Fibroblast of pulmonary artery (primary cell): Measurements from ENCODE around the gene NUDT14.

Experiments
- DNase-seq: peaks from one replicate; pipeline ENCODE4 v3.0.0-alpha.2; 2010; ENCODE audit warnings: low read depth
- H3K4me3 ChIP-seq: replicated peaks from 2 replicates; pipeline ENCODE4 v1.5.1; 2011; ENCODE audit warnings: low read depth, mild to moderate bottlenecking, control low read depth, low read length, moderate library complexity
- TF ChIP-seq, protein P1 (sequence below): IDR thresholded peaks from 2 replicates; pipeline ENCODE4 v1.5.1; 2011; ENCODE audit warnings: mild to moderate bottlenecking, control low read depth, low read length, inconsistent platforms; ENCODE audit errors: missing control alignments

Gene NUDT14

DNA sequence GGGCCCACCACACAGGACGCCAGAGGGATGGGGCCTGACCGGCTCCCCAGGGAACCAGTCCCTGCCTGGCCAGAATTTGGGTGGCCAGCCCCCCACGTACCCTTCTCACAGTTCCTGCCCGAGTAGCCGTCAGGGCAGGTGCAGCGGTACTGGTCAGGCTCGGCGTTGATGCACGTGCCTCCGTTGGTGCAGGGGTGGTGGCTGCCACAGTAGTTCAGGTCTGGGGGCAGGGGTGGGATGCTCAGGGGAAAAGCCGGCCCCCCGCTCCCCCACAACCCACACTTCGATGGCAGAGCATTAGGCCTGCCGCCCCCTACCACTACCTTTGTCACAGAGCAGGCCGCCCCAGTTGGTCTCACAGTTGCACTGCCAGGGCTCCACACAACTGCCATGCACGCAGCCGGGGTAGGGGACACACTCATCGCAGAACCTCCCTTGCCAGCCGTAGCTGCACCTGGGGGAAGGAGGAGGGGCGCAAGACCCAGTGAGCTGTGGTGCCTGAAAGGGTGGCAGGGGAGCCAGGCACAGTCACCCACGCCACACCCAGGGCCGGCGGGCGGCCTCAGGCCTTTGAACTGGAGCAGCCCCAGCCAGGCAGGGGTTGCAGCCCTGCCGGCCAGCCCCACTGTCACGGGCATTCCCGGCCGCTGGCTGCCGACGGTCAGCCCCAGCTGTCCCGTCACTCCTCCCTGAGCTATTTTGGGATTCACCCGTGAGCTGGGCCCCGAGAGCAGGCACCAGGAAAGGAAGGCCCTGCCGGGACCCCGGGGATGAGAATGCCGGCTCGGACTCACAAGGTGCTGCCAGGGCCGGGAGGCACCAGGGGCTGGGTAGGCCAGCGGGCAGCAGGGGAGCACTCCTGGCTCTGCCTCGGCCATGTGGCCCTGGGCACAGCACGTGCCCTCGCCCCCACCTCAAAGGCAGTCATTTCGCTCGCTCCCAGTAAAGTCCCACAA lies 29.0 kb downstream of the NUDT14 start:
- no peak overlapping the region for H3K4me3 ChIP-seq
- TF ChIP-seq, protein P1, sequence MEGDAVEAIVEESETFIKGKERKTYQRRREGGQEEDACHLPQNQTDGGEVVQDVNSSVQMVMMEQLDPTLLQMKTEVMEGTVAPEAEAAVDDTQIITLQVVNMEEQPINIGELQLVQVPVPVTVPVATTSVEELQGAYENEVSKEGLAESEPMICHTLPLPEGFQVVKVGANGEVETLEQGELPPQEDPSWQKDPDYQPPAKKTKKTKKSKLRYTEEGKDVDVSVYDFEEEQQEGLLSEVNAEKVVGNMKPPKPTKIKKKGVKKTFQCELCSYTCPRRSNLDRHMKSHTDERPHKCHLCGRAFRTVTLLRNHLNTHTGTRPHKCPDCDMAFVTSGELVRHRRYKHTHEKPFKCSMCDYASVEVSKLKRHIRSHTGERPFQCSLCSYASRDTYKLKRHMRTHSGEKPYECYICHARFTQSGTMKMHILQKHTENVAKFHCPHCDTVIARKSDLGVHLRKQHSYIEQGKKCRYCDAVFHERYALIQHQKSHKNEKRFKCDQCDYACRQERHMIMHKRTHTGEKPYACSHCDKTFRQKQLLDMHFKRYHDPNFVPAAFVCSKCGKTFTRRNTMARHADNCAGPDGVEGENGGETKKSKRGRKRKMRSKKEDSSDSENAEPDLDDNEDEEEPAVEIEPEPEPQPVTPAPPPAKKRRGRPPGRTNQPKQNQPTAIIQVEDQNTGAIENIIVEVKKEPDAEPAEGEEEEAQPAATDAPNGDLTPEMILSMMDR, result no peak
- DNase-seq, result no peak

DNA sequence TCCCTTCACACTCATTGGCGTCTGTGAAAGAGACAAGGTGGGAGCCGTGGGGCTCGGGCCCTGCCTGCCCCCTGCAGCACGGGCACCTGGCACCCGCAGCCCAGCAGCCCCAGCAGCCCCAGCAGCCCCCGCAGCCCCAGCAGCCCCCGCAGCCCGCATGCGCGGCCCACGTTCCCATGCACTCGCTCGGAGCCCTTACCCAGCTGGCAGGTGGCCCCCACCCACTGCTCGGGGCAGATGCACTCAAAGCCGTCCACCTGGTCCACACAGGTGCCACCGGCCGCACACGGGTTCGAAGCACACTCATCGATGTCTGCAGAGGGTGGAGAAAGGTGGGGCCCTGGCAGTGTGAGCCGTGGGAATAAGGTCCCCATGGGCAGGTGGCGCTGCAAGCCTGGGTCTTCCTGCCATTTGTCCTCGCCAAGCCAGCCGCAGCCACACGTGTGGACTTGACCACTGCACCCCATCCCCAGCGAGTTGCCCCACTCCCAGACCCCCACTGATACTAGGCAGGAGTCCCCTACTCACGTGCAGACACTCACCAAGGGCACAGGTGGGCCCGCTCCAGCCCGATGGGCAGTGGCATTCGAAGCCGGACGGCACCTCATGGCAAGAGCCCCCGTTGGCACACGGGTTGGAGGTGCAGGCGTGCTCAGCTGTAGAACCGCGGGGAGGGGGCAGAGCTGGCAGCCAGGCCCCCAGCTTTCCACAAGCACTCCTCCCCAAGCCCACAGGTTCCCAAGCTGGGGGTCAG lies 29.9 kb downstream of the NUDT14 start:
- DNase-seq, result no peak
- TF ChIP-seq, protein P1, result no peak
- no peak overlapping the region for H3K4me3 ChIP-seq

DNA sequence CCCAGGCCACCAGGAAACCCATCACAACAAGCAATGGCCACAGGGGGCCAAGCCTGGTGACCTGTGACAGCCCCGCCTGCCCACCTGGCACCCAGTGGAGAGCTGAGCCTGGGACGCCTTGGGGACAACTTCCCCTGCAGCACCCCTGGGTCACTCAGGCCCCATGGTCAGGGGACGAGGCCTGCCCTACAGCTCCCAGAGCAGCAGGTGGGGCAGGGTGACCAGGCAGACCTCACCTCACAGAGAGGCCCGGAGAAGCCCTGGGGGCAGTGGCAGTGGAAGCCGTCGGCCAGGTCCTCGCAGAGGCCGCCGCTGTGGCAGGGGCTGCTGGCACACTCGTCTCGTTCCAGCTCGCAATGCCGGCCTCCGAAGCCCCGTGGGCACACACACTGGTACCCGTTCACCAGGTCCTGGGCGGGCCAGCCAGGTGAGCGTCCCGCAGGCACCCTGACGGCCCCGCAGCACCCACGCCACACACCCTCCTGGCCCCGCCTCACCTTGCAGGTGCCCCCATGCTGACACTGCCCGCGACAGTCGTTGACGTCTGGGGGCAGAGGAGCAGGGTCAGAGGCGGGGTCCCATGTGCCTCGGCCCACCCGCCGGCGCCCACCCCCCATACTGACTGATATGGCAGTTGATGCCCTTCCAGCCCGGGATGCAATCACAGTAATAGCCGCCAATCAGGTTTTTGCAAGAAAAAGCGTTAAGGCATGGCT lies 30.6 kb downstream of the NUDT14 start:
- DNase-seq, result no peak
- TF ChIP-seq, protein P1, result no peak
- no peak overlapping the region for H3K4me3 ChIP-seq

DNA sequence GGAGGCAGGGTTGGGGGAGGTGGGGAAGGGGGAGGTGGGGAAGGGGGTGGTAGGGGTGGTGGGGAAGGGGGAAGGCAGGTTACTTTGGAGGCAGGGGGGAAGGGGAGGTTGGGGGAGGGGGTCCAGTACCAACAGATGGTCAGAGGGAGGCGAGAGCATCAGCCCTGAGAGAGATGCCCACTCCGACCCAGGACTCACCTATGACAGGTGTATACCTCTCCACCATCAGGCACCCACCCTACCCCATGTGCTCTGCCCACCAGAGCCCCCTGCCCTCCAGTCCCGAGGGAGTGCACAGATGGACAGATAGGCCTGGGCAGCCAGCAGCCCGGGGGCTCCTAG lies 31.1 kb downstream of the NUDT14 start:
- no peak overlapping the region for H3K4me3 ChIP-seq
- TF ChIP-seq, protein P1, result no peak
- DNase-seq, result no peak

DNA sequence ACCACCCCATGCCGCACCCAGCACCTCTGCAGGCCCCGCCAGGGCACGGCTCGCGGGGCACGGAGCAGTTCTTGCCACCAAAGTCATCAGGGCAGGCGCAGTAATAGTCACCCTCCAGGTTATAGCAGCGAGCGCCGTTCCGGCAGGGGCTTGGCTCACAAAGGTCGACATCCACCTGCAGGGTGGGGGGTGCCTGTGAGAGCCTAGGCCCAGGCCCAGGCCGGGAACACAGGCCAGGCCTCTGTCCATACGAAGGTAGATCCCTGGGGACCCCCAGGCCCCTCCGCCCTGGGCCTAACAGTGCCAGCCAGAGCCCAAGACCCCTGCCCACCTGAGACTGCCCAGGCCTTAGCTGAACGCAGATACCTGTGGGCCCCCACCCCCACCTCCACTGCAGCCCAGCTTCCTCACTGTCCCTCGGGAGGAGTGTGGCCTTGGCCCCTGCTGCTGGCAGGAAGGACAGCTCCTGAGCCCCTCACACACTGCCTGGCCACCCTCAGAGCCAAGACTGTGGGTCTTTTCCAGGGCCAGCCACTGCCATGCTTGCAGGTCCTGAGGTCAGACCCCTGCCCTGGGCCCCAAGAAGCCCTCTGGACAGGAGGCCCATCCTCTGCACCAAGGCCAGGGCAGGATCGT lies 31.8 kb downstream of the NUDT14 start:
- TF ChIP-seq, protein P1, result no peak
- H3K4me3 ChIP-seq, result no peak overlapping the region
- DNase-seq, result no peak

DNA sequence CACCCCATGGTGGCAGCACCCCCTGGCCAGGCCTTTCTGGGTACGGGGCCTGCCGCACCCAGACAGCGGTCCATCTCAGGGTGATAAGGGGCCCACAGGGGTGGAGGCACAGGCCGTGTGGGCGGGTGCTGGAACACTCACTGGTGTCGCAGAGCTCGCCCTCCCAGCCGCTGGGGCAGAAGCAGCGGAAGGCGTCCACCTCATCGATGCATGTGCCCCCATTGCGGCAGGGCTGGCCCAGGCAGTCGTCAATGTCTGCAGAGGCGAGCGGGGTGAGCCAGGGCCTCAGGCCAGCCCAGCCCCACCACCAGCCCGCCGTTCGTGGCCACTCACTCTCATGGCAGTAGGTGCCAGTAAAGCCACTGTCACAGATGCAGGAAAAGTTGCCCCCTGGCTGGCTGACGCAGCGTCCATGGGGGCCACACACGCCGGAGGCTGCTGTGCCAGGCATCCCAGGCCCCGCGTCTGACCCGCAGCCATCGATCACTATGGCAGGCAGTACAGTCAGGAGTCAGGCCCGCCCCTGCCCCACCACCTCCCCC lies 32.4 kb downstream of the NUDT14 start:
- TF ChIP-seq, protein P1, result no peak

More for the DNA sequence above, 32.4 kb downstream of the NUDT14 start:
- no peak for DNase-seq
- H3K4me3 ChIP-seq, result no peak overlapping the region
